Adrenal gland (tissue), 12 donors: ENCODE data around the gene CYB5R4. TPM values are rescaled to one million over a fixed set of nuclear protein-coding genes. Genes with fewer than 3 reads are reported as not detected.

ENCODE experiments used
- DNase-seq, 7 donors: peaks; one replicate each; pipeline ENCODE4 v3.0.0-alpha.2; 2019 to 2020
- H3K27ac ChIP-seq, 5 donors: fragments of 200-600 bp; sonication (generic) in 4 of 5; 1 replicate in 3 of 5; 2 replicates in 2 of 5; pipeline versions ENCODE4 v1.5.1 to v1.8.0; 2016 to 2020; ENCODE audit warnings: mild to moderate bottlenecking in 1 of 5
- H3K27me3 ChIP-seq: fragments of 200-600 bp; 2 replicates; pipeline ENCODE4 v1.8.0; 2021
- H3K36me3 ChIP-seq, 2 donors: fragments of 200-600 bp; replicated peaks in 1 of 2; 1 replicate in 1 of 2; 2 replicates in 1 of 2; pipeline versions ENCODE4 v1.5.1 to v1.8.0; 2018 to 2022
- H3K4me1 ChIP-seq, 2 donors: fragments of 200-600 bp; replicated peaks in 1 of 2; 1 replicate in 1 of 2; 2 replicates in 1 of 2; pipeline versions ENCODE4 v1.5.1 to v1.8.0; 2018 to 2021
- H3K4me3 ChIP-seq, 4 donors: fragments of 200-600 bp; sonication (generic) in 3 of 4; one replicate each; pipeline ENCODE4 v1.5.1; 2016 to 2018
- H3K9me3 ChIP-seq, 3 donors: fragments of 200-600 bp; sonication (generic) in 1 of 3; replicated peaks in 1 of 3; 1 replicate in 2 of 3; 2 replicates in 1 of 3; pipeline versions ENCODE4 v1.5.1 to v1.8.0; 2016 to 2021
- POLR2A ChIP-seq, 2 donors: fragments of 450-650 bp; IDR thresholded peaks; one replicate each; pipeline ENCODE4 v1.6.1; 2017; ENCODE audit warnings: antibody characterized with exemption in 2 of 2, mild to moderate bottlenecking in 2 of 2, moderate library complexity in 1 of 2
- WGBS, 4 donors: extraction: QIAGEN DNeasy Blood & Tissue Kit in 2 of 4; methylation state at CpG; one replicate each; pipeline versions ENCODE4 v1.1.5 to v1.1.7; 2013 to 2017; 5-methylcytosine and 5-hydroxymethylcytosine counted together
- intact Hi-C, 2 donors: fragments of 100-400 bp; cut with DNase I; formaldehyde crosslinking; loops; one replicate each; pipeline versions ENCODE4 v1.14.1 to v1.15.0; 2022 to 2023
- polyA plus RNA-seq, 3 donors: library from polyadenylated mRNA; stranded (reverse); fragments of 200-250 nt in 2 of 3; fragments of 350-450 nt in 1 of 3; fragmentation: Illumina TruSeq in 1 of 3; extraction: RNeasy Lipid Tissue Mini Kit (QIAGEN cat#74804) in 1 of 3; gene quantifications; one replicate each; pipeline ENCODE4 v1.2.3, GENCODE V29; 2013 to 2014
- total RNA-seq, 9 donors: library from RNA; depleted of rRNA in 4 of 9; stranded (reverse); fragments of >200 nt in 4 of 9; fragments of 120-200 nt in 1 of 9; fragmentation: NEBNext Ultra II Directional in 1 of 9; extraction: Animal tissue kit (Norgen Biotek cat#: 25700) in 1 of 9; gene quantifications; one replicate each; pipeline versions ENCODE4 v1.1.0 to v1.2.4, GENCODE V29; 2013 to 2023
- TF ChIP-seq, protein P1 (sequence below), 6 experiments: fragments of 450-650 bp in 4 of 6; fragments of 200-600 bp in 2 of 6; sonication (generic) in 1 of 6; IDR thresholded peaks; 1 replicate in 5 of 6; 2 replicates in 1 of 6; pipeline versions ENCODE4 v1.5.1 to v1.8.0; 2016 to 2021; ENCODE audit warnings: antibody characterized with exemption in 6 of 6, mild to moderate bottlenecking in 2 of 6, moderate library complexity in 1 of 6
- donor health status: healthy with polysubstance abuse.
- donor health status: Bipolar disorder and iron deficiency.
- donor health status: DM: yes; HTN: yes; CAD: no.
- donor health status: DM: no; HTN: no; CAD: no.
- donor health status: DM: no; HTN: no; CAD: no.
- donor health status: DM: yes; HTN: yes; CAD: no.

The CYB5R4 gene
- total and polyA plus RNA-seq, 12 donors: 1.3 to 22.0 (median 11.0) TPM

GRCh38 chr6:83998021-83998584 is 138.6 kb downstream of the CYB5R4 start:
- Histone ChIP-seq H3K4me3 (no peak overlapping the region), H3K36me3 (no peaks in the 10 kb centered on the region), H3K4me1 (no peaks in the 10 kb centered on the region), H3K27me3 (no peaks in the 10 kb centered on the region), H3K9me3 (no peaks in the 10 kb centered on the region), H3K27ac (no peak overlapping the region)
- DNase-seq: no peak
- intact Hi-C loops: no loop called here
- TF ChIP-seq, protein P1, sequence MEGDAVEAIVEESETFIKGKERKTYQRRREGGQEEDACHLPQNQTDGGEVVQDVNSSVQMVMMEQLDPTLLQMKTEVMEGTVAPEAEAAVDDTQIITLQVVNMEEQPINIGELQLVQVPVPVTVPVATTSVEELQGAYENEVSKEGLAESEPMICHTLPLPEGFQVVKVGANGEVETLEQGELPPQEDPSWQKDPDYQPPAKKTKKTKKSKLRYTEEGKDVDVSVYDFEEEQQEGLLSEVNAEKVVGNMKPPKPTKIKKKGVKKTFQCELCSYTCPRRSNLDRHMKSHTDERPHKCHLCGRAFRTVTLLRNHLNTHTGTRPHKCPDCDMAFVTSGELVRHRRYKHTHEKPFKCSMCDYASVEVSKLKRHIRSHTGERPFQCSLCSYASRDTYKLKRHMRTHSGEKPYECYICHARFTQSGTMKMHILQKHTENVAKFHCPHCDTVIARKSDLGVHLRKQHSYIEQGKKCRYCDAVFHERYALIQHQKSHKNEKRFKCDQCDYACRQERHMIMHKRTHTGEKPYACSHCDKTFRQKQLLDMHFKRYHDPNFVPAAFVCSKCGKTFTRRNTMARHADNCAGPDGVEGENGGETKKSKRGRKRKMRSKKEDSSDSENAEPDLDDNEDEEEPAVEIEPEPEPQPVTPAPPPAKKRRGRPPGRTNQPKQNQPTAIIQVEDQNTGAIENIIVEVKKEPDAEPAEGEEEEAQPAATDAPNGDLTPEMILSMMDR (IDR thresholded peaks at IDR 0.05): no peak
- no peak for TF ChIP-seq POLR2A (IDR thresholded peaks at IDR 0.05)

DNA sequence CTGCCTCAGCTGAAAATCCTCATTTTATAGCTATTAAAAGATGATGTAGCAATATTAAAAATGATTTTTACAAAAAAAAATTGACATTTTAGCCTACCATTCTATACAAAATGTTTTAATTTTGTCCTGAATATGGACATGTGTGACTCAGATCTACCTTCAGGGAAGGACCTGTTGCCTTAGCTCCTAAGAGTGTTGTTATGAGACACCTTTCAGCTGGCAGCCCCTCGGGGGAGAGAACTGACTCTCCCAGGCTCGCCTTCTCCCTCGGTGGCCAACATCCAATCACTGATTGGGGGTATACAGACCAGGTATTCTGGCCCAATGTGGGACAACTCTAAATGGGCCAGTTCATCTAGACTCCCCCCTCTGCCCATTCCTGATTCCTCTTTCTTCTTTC is 141.6 kb downstream of the CYB5R4 start:
- Histone ChIP-seq H3K36me3 (no peaks in the 10 kb centered on the region), H3K27me3 (no peaks in the 10 kb centered on the region), H3K27ac (no peak overlapping the region), H3K4me3 (no peak overlapping the region), H3K4me1 (no peaks in the 10 kb centered on the region), H3K9me3 (no peaks in the 10 kb centered on the region)
- TF ChIP-seq POLR2A (IDR thresholded peaks at IDR 0.05): no peak
- TF ChIP-seq, protein P1 (IDR thresholded peaks at IDR 0.05): no peak
- intact Hi-C loops: no loop called here
- no peak for DNase-seq
- 82 to 92% (median 84%) methylated on average over 3 of the region's 3 CpGs for WGBS, 4 donors

- DNase-seq: no peak
- Histone ChIP-seq H3K4me1 (no peaks in the 10 kb centered on the region), H3K36me3 (no peaks in the 10 kb centered on the region), H3K27me3 (no peaks in the 10 kb centered on the region), H3K4me3 (no peak overlapping the region), H3K9me3 (no peaks in the 10 kb centered on the region), H3K27ac (no peak overlapping the region)
- WGBS, 4 donors: 49 to 63% (median 56%) methylated on average over 2 of the region's 2 CpGs
- intact Hi-C loops: no loop called here
- no peak for TF ChIP-seq POLR2A (IDR thresholded peaks at IDR 0.05)
- TF ChIP-seq, protein P1 (IDR thresholded peaks at IDR 0.05): no peak
These were observed 142.7 kb downstream of the CYB5R4 start for GRCh38 chr6:84002226-84002625.

DNA sequence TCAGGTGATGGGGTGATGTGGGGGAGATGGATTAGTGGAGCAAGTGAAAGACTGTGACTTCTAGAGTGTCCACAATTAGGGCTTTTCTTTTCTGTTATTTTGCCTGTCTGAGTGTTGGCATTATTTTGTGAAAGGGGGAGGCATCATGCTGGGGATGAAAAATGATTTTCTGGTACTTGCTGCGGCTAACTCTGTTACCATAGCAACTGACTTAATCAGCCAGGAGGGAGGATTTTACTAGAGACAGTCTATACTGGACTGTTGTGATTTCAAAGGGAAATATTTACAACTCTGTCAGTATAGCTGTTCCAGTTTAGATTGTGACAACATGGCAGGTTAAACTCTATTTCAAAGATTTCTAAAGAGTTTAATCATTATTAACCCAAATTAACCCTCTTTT is 143.6 kb downstream of the CYB5R4 start:
- no peak overlapping the region for H3K4me3 ChIP-seq
- intact Hi-C loops: no loop called here

More for the DNA sequence above, 143.6 kb downstream of the CYB5R4 start:
- H3K27ac ChIP-seq: no peak overlapping the region
- no peaks in the 10 kb centered on the region for H3K9me3 ChIP-seq
- H3K4me1 ChIP-seq: no peaks in the 10 kb centered on the region
- 11 to 24% (median 16%) methylated on average over 1 of the region's 1 CpG for WGBS, 4 donors
- no peaks in the 10 kb centered on the region for H3K27me3 ChIP-seq
- DNase-seq: no peak
- H3K36me3 ChIP-seq: no peaks in the 10 kb centered on the region
- TF ChIP-seq POLR2A (IDR thresholded peaks at IDR 0.05): no peak
- TF ChIP-seq, protein P1 (IDR thresholded peaks at IDR 0.05): no peak
